ENCODE measurements around the gene PARK7.

The PARK7 gene

DNA sequence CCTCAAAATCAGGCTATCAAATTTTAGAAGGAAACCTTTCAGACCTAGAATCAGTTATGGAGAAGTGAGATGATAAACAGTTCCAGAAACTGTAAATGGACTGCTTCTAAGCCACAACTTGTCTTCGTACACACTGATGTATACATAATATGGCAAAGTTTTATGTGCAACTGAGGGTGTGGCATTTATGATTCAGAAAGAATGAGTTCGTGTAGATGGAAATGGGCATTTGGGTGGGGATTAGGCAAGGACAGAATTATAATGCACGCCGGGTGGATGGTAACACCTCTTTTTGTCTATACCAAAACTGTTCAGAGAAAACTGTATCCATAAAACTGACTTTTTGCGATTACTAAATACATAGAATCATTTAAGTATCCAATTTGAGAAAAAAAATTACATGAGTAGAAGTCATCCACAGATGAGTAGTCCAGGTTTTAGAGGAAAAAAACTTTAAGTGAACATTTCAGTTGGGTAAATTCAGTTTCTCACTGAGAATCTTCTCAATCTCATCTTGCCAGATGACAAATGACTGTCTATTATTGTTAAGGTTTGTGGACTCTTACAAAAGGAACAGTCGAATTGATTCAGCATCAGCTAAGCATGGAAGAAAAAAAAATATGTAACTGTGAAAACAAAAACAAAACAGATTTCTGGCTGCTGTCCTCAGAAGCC lies 42.1 kb downstream of the PARK7 start:
- no peak for DNase-seq
- intact Hi-C loops (cut with DNase I): no loop called here

DNA sequence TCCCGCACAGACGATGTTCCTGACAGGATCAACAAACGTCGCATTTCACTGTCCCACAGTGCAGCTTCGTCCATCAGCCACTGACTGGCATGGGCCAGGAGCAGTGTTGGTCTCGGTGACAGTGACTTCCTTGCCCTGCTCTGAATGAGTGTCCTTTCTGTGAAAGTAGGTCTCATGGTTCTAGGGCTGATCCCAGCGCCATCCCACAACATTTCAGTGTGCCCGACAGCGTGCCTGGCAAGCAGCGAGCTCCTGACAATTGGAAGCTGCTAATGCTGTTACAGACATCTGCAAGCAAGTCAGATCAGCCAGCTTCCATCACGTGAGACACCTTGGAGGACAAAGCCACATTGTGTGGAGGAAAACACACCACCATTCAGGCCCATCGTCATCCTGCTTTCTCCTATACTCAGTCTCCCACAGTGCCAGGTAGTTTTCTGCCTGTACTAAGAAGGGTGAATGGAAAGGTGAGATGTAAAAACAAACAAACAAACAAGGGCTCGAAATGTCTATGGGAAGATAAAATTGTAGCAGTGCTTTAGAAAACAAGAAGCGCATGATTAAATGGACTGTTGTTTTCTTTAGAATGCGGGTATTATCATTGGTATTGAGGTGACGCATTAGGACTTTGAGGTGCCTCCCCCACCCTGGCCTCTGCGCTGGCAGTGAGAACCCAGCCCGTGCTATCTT lies 42.7 kb downstream of the PARK7 start:
- peak in 40 of 42 donors; percentile 34 to 85 (median 60) for DNase-seq
- intact Hi-C loops (cut with DNase I): no loop called here

DNA sequence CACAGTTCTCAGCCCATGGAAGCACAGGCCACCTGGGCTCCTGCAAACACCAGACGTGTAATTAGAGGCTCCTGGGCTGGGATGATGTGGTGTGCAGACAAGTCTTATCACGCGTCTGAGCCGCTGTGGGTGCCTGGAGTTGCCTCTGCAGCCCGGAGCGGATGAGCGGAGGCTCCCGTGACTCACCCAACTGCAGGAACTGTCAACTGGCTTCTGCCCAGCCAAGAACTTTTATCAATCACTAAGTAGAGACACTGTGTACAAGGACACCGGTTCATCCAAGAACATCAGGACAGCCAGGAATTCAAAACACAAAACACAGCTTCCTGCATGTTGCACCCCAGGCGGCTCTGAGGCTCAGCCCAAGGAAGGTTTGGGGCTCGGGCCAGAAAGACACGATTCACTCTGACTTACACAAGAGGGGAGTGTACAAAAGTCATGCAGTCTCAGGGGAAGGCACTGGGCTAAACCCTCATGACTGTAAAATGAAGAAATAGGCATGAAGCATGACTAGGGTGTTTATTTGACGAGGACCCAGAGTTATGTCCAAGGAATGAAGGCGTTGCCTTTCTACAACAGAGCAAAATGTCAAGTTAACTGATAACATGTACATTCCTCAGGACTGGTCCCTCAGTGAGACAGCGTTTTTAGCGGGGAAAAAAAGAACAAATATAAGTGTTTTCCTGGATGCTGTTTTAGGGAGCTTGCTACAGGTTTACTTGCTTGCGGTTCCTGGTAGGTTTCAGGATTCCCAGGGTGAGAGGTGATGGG lies 43.5 kb downstream of the PARK7 start:
- intact Hi-C loops (cut with DNase I): no loop called here
- peak in 18 of 42 donors; percentile 18 to 69 (median 40) for DNase-seq

DNA sequence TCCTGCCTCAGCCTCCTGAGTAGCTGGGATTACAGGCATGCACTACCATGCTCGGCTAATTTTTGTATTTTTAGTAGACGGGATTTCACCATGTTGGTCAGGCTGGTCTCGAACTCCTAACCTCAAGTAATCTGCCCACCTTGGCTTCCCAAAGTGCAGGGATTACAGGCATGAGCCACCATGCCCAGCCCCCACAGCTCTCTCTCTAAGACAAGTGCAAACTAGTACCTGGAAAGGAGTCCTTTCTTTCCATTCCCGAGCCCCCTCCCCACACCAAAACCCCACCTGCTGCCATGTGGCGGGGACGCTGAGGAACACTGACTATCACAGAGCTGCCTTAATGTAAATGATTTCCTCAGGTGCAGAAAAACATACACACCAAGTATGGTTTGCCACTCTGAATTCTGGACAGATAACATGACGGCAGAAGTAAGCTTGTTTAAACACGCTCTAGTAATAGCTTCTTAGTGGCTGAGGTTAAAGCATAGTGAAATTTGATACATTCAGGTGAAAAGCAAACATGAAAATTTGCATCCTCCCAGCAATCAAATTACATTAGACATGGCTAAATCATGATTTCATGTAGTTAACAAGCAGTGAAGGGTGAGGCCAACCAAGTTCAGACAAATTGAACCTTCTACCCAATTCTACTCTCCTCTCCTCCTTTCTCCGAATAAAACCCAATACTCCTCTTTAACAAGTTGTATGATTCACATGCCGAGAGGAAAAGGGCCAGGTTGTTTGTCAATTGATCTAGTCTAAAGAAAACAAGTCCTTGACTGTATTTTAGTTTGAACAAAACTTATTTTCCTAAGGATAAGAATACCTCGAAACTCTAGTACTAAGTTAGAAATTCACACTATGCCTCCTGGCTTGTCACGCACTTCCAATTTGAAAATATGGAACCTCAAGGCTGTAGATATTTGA lies 44.8 kb downstream of the PARK7 start:
- DNase-seq: no peak
- intact Hi-C loops (cut with DNase I): no loop called here

DNA sequence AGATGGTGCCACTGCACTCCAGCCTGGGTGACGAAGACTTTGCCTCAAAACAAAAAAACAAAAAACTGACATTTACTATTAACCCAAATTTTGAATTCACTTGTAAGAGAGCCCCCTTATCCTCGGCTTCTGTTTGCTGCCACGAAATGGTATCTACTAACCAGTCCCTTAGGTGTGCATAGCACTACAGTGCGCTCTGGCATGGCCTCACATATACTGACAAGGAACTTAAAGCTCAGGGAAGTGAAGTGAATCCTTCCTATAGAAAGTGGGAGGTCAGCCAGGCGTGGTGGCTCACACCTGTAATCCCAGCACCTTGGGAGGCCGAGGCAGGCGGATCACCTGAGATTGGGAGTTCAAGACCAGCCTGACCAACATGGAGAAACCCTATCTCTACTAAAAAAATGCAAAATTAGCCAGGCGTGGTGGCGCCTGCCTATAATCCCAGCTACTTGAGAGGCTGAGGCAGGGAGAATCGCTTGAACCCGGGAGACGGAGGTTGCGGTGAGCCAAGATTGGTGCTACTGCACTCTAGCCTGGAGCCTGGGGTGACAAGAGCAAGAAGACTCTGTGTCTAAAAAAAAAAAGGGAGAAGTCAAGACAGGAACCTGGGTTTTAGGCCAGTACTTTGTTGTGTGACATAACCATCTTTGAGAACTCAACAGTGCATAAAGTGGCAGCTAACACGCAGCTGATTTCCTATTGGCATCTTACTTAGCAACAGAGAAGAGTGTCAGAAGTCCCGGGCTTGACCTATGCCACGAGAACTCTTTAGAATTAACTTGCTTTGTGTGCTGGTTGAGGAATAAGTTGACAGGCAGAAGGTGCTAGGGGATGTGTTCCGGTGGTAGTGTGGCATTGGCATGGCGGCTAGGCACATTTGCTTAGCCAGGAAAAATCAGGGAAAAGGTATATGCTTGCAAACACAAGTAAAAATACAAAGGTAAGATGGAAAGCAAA lies 47.8 kb downstream of the PARK7 start:
- intact Hi-C loops (cut with DNase I): no loop called here
- no peak for DNase-seq

DNA sequence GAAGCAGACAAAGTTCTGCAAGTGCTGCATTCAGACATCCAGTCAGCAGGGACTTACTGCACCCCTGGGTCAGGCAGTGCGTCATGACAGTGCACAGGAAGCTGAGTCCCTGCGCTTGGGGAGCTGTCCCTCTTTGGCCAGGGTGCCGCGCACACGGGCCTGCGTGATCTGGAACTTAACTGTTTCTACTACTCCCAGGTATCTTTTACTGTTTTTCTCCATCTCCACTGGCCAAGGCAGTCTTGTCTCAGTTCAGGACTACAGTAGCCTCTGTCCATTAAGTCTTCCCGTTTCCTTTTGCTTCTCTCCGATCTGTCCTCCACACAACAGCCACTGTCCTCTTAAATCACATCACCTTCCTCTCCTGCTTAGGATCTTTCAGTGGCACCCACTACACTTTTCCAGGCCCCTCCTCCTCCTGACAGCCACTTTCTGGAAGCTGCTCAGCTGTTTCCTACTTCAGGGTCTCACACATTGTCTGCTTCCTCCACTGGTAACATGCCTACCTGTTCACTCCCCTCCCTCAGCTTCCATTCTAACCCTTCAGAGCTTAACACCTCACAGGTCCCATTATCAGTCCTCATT lies 48.7 kb downstream of the PARK7 start:
- intact Hi-C loops (cut with DNase I): no loop called here

DNA sequence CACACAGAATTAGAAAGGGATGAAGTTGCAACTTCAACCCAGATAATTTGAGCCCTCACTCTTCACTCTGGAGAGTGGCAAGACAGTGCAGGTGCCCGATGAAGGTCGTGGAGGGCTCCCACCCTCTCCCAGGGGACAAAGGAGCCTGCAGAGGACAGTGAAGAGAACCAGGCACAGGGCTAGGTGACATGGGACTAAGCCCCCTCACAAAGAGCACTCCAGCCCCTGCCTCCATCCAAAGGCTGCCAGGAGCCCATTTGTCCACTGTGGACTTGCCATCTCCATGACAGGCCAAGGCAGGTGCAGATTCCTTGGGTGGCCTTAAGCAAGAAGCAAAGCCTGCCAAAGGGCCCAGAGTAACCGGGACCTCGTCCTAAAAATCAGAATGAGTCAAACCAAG lies 49.5 kb downstream of the PARK7 start:
- no peak for DNase-seq
- intact Hi-C loops (cut with DNase I): no loop called here

More for the DNA sequence above, 48.7 kb downstream of the PARK7 start:
- DNase-seq: no peak

DNA sequence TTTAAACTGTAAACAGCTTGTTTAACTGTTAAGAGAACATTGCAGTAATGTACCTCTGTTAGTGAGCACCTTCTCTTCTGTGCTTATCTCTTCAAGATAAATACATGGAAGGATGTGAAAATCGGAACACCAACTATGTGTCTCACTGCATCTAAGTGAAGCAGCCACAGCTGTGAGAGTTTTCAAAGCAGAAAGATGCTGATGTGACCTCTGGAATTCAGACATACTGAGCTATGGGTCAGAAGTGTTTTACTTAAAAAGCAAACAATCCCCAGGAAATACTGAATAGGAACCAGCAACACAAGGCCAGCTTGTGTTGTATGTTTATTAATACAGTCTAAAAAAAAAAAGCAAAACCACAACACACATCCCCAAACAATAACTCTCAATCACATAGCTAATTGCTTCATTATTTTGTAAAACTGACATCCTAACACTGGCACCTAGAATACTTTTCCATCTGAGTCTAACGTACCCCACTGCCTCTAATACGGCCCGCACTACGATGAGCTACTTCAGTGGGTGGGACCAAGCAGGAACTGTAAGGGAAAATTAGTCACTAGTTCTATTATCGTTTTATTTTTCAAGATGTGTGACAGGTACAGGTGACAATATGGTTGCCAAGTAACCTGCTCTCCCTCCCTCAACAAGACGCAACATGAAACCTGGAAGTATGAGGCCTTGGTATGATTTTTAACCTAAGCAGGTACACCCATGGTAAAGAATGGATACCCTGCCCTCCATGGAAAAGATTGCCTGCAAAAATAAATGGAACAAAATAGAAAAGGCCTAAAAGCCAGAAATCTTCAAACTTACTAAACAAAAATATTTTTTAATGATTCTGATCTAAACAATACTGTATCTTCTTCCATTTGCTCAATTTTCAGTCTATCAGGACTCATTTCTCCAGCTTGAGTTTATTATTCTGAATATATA lies 50.7 kb downstream of the PARK7 start:
- intact Hi-C loops (cut with DNase I): no loop called here
- peak in 24 of 42 donors; percentile 20 to 75 (median 44) for DNase-seq

DNA sequence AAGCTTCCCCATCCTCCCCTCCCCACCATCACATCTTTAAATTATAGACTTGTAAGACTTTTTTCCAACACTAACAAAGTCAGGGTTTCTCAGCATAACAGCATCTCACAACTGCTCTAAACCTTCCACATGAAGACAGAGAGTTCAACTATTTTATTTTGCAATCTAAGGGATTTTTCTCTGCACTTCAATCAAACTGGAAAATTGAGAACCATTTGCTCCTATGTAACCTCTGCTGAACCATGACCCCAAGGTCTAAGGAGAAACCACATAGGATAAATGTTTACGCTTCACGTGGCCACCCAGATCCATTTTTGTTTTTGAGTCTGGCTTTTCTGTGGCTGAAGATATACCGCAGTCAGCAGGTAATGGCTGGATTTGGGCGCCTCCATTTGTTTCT lies 51.4 kb downstream of the PARK7 start:
- no peak for DNase-seq
- intact Hi-C loops (cut with DNase I): no loop called here

DNA sequence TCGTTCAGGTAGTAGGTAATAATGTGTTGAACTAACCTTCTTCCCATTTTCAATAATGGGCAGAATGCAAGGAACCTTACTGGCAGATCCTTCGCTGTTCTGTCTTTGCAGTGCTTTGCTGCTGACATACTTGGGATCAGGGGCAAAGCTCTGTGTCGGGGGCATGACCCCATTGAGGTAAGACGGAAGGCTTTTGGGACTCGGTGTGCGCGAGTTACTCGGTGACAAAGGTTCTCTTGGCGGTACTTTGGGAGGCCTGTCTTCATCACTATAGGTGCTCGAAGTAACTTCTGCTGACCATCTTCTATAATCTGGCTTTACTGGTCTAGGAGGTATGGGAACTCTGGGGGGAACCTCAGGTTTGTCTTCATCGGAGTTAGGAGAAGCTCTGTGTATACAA lies 51.9 kb downstream of the PARK7 start:
- intact Hi-C loops (cut with DNase I): no loop called here

DNA sequence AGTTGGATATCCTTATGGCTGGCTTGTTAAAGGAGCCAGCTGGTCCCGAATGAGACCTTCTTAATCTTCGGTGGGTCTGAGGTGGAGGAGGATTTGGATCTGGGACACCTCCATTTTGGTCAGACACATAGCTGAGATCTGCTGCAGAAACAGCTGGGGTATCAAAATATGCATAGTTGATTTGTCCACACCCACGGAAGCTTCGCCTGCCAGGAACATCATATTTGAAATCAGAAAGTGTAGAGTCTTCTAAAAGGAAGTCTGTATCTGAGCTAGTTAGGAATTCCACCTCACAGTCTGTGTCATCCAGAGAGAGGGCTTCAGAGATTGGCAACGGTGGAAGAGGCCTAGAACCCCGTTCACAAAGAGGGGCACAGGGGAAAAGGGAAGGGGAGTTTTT lies 52.3 kb downstream of the PARK7 start:
- intact Hi-C loops (cut with DNase I): no loop called here
- peak in 7 of 42 donors; percentile 15 to 60 (median 25) for DNase-seq

More for the DNA sequence above, 51.9 kb downstream of the PARK7 start:
- DNase-seq: no peak

DNA sequence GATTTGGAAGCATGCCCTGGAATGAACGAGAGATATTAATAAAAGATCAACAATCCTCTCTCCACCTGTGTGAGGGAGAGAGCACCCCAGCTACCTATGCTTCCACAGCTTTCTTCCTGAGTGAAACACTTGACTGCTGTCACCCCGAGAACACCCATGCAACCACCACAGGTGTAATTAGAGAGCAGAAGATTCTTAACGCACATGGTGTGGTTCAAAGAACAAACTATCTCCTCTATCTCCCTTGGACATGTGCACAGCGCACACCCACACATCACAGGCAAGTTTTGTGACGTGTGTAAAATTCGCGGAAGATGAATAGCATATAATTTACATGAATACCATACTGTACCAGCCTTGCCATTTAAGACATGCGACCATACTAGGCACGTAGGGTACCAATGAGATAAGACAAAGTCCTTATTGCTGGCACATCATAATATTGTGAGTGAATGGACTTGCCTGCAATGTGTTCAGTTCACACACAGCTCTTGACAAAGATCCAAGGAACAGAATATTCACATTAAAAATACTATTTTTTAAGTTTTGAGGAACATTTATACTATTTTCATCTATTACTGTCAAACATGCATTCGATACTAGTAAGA lies 53.0 kb downstream of the PARK7 start:
- DNase-seq: peak in 1 of 42 donors; percentile 53
- intact Hi-C loops (cut with DNase I): no loop called here

DNA sequence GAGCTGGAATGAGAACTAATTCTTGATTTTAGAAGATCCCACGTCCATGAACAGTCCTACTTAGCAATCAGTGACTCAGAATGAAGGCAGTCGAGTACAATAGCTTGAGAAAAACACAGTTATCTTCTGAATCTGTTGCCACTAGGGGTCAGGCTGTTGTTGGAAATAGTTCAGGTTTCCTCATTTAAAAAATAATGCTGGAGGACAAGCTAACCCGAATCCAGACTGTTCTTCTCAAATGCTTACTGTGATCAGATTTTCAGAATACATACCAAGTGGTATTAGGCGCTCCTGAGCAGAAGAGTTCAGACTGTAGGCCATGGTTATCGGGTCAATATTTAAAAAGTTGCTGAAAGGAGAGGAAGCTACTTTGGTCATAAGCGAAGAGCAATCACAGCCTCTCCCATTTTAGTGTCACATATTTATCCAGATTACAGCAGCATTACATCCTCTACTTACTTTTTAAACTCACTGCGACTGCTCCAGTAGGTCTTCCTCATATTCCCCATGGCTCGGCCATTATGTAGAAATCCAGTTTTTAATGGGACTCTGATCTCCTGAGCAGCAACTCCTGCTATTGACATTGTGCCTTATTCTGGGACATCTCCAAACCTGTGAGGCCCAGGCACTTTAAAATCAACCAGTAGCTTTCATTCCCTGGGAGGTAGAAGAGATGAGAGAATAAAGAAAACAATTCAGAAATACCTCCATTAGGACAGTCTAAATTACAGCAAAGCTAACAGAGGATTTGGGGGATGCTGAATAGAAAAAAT lies 53.7 kb downstream of the PARK7 start:
- intact Hi-C loops (cut with DNase I): no loop called here
- peak in 29 of 42 donors; percentile 17 to 89 (median 70) for DNase-seq

DNA sequence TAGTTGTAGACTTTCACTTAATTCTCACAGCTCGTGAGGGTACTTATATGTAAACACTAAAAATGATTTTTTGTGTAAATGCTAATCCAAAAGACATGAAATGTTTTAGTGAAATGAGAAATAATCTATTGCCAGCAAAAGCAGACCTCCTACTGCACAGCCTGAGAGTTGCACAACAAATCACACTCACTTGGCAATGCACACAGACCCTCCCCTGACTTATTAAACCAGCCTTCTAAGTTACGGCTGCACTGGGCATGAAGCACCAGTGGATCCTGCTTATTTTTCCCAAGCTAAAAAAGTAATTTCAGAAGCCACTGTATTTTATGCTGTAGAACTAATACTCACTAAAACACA lies 54.3 kb downstream of the PARK7 start:
- DNase-seq: peak in 4 of 42 donors; percentile 12 to 65 (median 24)
- intact Hi-C loops (cut with DNase I): no loop called here

DNA sequence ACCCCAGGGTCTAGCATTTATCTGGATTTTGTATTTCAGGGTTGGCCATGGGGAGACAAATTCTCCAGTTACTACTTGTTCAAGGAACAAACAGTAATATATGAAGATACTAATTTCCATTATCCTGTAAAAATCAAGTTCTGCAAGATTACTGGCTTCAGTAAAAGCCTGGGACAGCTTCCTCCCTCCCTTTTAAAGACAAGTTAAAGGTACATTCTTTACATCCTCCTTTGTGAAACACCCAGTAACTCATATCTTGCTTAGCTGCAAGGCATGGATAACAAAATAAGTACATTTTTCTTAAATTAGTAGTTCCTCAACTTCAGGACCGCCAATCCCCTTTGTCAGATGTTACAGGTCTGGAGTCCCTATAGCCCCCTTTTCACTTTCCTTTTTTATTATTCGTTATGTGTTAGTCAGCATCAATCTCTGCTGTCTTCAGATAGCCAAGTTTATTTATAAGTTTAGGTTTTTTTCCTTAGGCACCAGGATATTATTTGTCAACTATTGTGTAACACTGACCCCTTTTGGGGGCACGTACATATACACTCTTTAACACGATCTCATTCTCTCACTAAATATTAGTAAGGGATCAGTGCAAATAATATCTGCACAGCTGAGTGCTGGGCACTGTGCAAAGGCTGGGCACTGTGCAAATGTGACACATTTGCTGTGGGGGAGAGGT lies 54.8 kb downstream of the PARK7 start:
- intact Hi-C loops (cut with DNase I): no loop called here
- no peak for DNase-seq
